GM19438 (cell line): ENCODE measurements around the gene JDP2.

Source experiments
- ATAC-seq: cut with Tn5 transposase; IDR thresholded peaks from one replicate; pipeline ENCODE4 v1.9.1; 2021; ENCODE audit warnings: low read depth; ENCODE audit not compliant: unreplicated experiment

The JDP2 gene

DNA sequence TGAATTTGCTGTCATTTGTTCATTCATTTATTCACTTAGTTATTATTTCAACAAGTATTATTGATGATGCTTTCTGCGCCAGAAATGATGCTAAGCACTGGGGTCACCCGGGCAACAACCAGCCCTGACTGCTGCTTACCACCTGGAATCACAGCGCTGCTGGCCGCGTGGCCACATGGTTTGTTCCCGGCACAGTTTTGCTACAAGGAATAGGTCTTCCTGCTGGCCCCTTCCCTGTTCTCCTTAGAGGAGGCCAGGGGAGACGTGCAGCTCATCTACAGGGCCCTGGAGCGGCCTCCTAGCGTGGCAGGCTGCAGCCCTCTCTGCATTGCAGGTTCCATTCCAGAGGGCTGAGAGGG, 7.0 kb downstream of the JDP2 start:
- ATAC-seq = no peak

DNA sequence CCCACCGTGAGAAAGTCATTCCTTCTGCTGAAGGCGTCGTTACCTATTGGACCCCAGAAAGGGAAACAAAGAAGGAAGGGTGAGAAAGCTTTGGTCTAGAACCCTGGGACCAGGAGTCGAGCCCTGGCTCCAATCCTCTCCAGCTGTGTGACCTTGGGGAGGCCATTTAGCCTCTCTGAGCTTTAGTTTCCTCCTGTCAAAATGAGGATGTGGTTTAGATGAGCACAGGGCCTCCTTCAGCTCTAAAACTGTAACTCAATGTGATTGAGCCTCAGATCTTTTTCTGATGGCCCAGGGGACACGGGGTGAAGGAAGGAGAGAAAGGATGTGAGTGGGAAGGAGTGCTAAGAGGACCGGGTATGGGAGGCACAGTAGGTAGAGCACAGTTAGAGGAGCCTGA, 7.7 kb downstream of the JDP2 start:
- ATAC-seq = no peak

DNA sequence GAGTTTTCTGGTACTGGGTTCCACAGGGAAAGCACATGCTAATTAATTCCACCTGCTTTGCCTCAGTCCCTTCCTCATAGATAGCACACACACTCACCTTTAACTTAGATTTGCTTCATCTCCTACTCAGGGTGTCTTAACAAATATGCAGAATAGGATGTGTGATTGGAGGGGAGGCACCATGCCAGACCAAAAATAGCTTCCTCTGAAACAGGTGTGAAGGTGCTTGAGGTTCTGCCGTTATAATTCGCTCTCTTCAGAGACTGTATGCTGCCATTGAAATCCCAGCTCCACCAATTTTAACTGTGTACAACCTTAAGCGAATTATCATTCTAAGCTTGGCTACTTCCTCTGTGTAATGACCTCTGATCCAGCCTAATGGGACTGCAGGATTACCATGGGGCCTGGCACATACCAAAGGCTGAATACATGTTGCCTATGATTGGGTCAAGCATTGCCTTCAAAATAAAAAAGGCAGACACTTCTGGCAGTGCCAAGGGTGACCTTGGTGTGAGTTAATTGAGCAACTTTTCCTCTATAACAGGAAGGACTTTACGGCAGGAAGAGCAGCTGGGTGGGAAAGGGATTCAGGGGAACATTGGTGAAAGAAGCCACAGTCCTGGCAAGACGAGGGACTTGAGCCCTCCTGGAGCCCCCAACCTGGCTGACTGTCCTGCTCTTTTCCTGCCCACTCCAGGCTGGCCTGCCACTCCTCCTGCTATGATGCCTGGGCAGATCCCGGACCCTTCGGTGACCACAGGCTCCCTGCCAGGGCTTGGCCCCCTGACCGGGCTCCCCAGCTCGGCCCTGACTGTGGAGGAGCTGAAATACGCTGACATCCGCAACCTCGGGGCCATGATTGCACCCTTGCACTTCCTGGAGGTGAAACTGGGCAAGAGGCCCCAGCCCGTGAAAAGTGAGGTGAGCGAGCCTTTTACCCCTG, 9.7 kb downstream of the JDP2 start:
- ATAC-seq = no peak

DNA sequence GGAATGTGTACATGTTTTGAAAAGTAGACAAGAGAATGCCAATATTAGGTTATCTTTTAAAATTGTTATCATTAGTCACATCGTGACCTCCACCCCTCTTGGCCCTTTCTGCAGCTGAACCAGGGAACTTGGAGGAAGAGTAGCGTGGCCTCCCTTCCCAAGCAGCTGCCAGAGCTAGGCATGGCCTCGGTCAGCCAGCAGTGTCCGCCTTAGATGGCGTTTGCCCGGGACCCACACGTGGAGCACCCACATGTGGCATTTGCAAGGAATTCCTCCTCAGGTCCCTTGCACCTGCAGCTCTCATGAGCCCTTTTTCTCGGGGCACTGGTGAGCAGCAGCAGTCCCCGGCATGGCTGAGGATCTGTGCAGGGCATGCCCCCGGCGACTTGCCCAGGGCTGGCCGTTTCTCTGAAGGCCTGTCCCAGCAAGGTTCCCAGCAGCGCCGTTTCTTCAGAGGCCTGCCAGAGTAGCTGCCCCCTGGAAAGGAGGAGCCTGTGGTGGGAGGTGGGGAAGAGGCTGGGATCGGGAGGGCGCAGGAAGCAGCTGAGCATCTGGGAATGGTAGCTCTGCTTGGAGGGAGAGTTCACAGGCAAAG, 10.8 kb downstream of the JDP2 start:
- no peak for ATAC-seq

DNA sequence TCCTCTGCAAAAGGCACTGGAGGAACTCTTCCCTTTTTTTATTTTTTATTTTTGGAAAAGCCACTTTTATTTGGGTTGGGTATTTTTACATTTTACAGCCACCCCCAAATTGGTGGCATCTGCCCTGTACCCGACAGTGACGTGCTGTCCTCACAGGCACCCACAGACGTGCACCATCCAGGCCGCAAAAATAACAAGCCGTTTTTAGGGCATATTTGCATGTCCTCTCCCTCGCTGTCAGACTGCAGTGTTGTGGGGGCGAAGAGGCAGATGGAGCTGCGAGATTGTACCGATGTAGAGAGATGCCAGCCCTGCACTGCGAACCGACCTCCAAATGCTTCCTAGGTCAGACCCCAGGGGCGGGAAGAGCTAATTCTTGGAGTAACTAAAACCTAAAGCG, 12.2 kb downstream of the JDP2 start:
- no peak for ATAC-seq

DNA sequence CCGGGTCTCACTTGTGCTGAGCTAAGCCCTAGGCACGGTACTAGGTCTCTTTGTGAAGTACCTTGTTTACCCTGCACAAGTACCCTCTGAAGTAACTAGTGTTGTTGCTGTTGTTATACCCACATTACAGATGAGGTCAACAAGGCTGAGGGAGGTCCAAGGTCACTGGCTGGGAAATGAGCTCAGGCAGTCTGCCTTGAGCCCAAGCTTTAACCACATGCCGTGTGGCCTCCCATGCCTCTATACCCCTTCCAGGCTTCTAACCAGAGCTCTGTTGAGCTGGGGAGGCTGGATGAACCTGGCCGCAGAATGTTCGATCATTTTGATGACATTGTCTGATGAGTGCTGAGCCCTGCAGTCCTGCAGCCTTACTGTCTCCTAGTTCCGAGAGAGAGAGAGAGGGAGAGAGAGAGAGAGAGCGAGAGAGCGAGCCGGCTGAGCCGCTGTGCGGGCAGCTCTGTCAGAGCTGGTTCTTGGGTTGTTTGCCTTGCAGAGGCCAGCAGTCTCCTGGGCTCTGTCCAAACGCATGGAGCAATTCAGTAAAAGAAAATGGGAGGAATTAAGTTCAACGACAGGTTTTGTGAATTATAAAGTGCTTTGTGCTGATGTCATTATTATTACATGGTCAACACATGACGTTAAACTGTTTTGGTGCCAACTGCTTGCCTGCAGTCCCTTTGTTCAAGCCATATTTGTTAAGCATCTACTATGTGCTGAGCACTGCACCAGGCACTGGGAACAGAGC, 13.1 kb downstream of the JDP2 start:
- ATAC-seq = no peak

DNA sequence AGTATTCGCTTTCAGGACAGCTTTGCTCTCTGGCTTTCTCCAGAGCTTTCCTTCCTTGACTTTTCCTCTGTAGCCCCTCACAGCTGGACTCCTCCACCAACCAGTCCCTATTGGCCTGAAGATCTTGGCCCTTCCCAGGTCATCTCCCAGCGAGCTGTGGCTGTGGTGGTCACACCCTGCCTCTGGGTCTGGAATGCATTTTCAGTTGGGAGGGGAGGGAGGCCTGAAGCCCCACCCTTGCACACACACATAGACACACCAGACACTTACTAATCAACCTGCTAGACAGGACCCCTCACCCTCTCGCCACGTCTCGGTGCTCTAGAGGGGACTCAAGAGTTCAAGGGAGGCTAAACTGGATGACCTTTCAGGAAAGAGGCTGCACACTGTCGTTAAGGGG, 13.9 kb downstream of the JDP2 start:
- no peak for ATAC-seq

DNA sequence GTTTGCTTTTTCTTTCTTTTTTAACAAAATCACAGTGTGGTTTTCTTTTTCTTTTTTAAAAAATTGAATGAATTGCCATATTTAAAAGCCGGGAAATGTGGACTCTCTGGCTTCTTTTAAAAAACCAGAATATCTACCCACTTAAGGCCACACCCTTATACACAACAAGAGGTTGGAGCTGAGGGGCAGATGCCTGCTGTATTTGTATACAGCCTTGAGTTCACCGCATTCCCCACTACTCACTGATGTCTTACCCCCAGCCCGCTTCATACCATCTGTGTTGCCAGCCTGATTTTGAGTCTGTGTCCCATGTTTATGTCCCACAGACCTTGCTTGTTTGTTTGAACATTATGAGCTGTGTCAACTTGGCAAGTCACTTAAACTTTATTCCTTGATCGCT, 14.3 kb downstream of the JDP2 start:
- no peak for ATAC-seq

DNA sequence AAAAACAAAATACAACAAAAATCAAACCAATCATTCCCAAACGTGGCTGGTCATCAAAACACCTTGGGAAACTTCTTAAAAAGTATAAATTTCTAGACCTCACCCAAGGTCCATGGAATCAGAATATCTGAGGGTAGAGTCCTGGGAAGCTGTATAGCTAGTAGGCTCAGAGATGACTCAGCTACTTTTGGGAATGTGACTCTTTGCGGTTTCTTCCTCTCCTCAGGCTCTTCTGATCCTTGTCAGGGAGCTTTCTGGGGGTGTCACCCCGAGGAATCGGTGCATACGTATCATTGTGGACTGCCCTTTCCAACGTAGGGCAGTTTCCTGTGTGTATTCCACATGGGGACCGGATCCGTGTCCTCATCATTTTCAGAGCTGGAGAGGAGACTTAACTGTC, 14.8 kb downstream of the JDP2 start:
- no peak for ATAC-seq

DNA sequence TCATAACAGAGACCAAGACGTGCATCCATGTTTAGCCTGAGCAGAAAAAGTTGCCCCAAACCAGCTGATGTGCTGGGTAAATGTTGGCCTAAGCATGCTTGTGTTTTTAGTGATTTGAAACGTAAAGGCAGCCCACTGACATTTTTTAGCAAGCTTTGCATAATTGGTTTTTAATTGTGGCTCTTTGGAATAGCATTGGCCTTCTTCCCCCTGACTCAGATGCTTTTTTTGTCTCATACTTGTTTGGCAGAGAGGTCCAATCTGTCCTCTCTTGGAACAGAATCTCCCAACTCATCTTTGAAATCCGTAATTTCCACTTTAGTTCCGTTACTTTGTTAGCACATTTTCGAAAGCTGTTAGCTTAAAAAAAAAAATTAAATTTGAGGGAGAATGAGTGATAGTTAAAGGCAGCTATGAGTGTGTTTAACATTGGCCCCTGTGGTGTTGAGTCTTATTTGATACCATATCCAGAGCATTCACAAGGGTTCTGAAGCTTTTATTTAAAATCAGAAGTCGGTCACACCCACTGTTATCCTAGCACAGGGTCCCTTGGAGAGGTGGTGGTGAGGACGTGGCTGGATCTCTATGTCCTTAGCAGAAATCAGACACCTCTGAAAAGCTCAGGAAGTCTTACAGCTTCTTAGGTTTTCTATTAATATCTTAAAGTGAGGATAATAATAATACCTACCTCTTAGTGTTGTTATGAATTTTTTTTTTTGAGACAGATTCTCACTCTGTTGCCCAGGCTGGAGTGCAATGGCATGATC, 15.6 kb downstream of the JDP2 start:
- no peak for ATAC-seq

DNA sequence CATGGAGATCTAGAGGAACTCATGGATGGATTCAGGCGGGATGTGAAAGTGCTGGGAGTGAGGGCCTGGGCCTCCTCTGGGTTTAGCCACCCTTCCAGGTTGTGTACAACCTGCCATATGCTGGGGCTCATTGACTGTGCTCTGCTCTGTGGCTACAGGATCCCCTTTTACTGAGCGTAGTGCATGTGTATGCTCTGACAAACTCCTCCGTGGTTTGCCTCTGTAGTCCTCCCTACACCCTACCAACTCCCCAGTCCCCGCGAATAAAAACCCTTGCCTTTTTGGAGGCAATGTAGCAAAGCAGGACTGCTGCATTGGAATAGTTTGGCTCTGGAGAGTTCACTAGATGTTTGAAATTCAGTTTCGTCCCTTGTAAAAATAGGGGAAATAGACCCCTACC, 17.4 kb downstream of the JDP2 start:
- no peak for ATAC-seq

DNA sequence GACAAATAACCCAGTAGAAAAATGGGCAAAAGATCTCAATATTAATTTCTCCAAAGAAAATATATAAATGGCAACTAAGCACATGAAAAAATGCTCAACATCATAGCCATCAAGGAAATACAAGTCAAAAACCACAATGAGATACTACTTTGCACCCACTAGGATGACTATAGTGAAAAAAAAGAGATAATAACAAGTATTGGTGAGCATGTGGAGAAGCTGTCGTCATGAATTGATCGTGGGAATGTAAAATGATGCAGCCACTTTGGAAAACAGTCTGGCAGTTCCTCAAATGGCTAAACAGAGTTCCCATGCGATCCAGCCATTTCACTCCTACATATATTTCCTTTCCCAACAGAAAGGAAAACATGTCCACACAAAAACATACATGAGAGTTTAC, 18.1 kb downstream of the JDP2 start:
- no peak for ATAC-seq

DNA sequence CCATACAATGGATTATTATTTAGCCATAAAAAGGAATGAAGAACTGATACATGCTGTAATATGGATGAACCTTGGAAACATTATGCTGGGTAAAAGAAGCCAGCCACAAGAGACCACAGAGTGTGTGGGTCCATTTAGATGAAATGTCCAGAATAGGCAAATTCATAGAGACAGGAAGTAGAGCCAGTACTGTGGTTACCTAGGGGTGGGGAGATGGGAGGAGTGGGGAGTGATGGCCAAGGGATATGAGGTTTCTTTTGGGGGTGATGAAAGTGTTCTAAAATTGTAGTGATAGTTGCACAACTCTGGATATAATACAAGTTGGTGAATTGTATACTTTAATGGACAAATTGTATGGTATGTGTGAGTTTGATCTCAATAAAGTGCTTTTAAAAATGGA, 18.6 kb downstream of the JDP2 start:
- no peak for ATAC-seq

DNA sequence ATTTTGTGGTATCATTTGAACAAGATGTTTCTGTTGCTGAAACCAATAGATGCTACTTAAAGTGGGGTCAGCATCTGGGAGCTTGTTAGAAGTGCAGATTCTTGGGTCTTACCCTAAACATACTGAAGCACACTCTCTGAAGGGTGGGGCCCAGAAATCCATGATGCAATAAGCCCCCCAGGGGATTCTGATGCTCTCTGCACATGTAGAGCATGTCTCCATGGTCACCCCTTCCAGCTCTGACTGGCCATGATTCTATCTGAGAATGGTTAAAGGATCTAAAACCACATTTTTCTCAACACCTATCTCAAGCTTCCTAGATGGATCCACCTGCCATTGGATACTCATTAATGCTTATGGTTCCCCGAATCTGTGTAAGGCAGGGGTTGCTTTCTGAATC, 20.4 kb downstream of the JDP2 start:
- ATAC-seq = no peak

DNA sequence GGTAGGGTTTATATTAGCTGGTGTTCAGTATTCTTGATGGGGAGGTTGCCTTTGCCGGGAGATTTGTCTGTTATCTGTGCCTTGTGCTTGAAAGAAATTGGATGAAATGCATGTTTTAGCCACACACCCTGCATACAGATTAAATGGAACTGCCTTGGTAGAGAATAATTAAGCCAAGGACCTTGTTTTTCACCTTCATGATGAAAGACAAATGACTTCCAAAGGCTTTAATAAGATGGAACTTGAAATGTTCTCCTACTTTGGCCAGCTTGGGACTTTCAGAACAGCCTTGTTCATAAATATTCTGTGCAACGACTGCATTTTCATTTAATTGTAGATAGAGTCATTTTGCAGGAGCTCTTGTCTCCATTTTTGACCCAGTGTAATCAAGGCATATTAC, 21.2 kb downstream of the JDP2 start:
- no peak for ATAC-seq

DNA sequence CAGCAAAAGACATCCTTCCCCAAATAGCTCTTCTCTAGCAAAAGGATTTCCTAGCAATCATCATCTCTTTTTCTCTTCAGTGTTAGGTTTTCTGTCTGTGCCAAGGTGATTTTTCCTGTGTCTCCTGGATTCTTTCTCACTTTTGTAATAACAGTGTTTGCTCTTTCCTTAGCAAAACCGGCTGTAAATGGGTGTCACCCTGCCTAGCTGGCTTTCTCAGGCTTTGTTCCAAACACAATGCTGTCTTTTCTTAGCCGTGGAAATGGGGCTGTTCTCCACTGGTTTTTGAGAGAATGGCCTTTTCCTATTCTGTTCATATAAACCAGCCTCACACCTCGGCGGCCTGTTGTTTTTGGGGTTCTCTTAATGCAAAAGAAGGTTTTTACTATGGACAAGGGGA, 21.9 kb downstream of the JDP2 start:
- no peak for ATAC-seq

DNA sequence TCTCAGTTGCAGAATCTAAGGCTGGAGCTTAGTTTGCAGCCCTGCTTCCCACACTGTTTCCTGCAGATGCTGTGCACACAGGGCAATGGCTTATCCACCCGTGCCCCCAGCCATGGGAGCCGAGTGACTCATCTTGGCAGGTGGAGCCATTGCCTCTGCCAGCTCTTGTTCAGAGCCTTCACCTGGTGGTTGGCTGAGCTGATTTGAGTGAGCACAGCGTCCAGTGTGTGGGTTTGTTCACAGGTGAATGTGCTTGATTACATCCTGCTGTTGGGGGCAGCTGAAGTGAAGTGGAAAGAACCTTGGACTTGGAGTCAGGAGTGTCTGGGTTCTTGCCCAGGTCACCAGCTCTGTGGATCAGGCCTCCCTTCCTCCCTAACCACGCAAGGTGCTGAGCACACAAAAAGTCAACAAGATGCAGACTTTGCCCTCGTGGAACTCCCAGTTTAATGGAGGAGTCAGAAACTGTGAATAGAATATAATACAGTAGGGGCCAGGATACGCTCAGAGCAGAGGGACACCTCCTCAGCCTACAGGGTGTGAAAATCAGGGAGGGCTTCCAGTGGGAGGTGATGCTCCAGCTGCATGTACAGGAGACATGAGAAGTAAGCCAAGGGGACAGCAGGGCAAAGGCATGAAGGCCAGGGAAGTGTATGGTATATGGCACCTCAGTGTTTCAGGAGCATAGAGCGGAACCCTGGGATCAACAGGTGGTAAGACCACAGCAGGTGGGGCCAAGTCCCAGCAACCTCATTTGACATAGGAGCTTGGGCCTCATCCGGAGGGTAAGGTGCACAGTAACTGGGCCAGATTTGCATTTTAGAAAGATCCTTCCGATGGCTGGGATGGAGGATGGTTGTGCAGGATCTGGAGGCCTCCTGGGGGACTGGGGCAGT, 22.8 kb downstream of the JDP2 start:
- ATAC-seq = no peak

DNA sequence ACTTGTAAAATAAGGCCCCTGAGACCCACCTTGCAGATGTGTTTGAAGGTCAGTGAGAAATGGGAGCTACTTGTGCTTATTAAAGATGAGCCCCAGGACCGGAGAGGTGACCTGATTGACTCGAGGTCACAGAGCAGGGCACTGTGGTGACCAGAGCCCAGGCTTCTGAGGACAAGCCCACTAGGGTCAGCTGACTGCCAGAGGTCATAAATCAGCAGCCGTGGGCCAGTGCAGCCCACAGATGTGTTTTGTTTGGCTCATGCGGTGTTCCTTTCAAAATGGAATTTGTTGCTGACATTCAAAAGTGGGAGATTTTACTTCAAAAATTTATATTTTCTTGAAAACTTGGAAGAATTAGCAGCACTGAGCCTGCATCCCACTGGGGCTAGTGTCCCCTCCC, 24.5 kb downstream of the JDP2 start:
- ATAC-seq = no peak

DNA sequence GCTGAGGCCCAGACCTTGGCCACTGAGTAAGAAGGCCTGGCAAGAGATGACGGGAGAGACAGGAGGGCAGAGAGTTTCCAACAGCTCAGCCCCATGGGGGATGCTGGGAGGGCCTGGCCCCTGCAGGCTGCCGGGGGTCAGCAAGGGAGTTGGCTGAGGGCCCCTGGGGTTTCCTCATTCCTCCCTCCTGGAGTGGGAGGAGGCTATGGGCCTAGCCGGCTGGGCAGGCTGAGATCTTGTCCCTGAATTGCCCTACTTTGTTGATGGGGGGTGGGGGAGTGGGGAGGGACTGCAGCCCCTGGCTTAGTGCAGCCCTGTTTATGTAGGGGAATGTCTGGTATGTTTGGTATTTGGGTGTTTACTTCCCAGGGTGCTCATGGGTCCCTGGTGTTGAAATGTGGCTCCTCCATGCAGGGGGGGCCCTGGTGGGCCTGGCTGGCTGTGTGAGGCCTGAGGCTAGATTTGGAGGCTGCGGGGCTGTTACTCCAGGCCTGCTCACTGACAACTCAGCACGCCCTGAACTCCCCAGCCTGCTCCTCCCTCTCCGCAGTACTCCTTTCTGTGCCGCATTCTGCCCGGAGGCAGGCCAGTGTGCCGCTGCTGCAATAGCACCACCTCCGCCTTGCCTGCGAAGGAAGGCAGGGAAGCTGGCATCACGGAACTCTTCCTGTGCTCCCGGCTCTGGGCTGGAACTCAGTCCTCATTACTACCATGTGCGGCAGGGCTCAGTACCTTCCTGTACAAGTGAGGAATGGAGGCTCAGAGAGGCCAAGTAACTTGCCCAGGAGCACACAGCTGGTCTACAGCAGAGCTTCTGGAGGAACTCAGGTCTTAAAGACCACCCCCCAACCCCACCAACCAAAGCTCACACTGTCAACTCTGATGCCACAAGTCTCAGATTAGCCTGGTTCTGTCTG, 25.3 kb downstream of the JDP2 start:
- no peak for ATAC-seq
